NCI-H1417 treated with DMSO at 0.1 percent for 48 hours (cell line): ENCODE results near the gene ADAM33.

Source experiments
- DNase-seq: peaks from one replicate; lab custom pipeline; 2025; lab: John Stamatoyannopoulos, UW

Gene ADAM33

GRCh38 chr20:3706774-3707507 is 25.1 kb upstream of the ADAM33 start:
- no peak for DNase-seq

GRCh38 chr20:3705970-3706739 is 24.3 kb upstream of the ADAM33 start:
- no peak for DNase-seq

GRCh38 chr20:3705491-3705969 is 23.7 kb upstream of the ADAM33 start:
- no peak for DNase-seq

- DNase-seq = no peak
These were observed 22.3 kb upstream of the ADAM33 start for GRCh38 chr20:3704087-3704486.

- no peak for DNase-seq
These were observed 21.0 kb upstream of the ADAM33 start for GRCh38 chr20:3702611-3703391.

GRCh38 chr20:3701061-3701998 is 19.5 kb upstream of the ADAM33 start:
- DNase-seq = no peak

GRCh38 chr20:3699037-3699436 is 17.2 kb upstream of the ADAM33 start:
- DNase-seq = no peak

- no peak for DNase-seq
These were observed 16.8 kb upstream of the ADAM33 start for GRCh38 chr20:3698591-3699001.

- no peak for DNase-seq
These were observed 15.9 kb upstream of the ADAM33 start for GRCh38 chr20:3697588-3698305.

- no peak for DNase-seq
These were observed 15.2 kb upstream of the ADAM33 start for GRCh38 chr20:3696745-3697587.

GRCh38 chr20:3696200-3696599 is 14.4 kb upstream of the ADAM33 start:
- DNase-seq = no peak

- no peak for DNase-seq
These were observed 13.1 kb upstream of the ADAM33 start for GRCh38 chr20:3694864-3695263.

GRCh38 chr20:3693376-3693775 is 11.6 kb upstream of the ADAM33 start:
- no peak for DNase-seq

- no peak for DNase-seq
These were observed 11.0 kb upstream of the ADAM33 start for GRCh38 chr20:3692706-3693294.

GRCh38 chr20:3691897-3692296 is 10.1 kb upstream of the ADAM33 start:
- no peak for DNase-seq

- DNase-seq = no peak
These were observed 9.5 kb upstream of the ADAM33 start for GRCh38 chr20:3691306-3691705.

- no peak for DNase-seq
These were observed 8.6 kb upstream of the ADAM33 start for GRCh38 chr20:3690413-3690812.

- DNase-seq = no peak
These were observed 8.2 kb upstream of the ADAM33 start for GRCh38 chr20:3689978-3690377.

GRCh38 chr20:3687655-3688054 is 5.8 kb upstream of the ADAM33 start:
- no peak for DNase-seq
